ENCODE results near the gene CLIC1. TPM values are rescaled to one million over a fixed set of nuclear protein-coding genes. Genes with fewer than 3 reads are reported as not detected.

The CLIC1 gene
- total RNA-seq, 1 experiment from 2014 or later: 432 TPM

GRCh38 chr6:31762356-31762755 is 26.0 kb upstream of the CLIC1 start, which contains the start of gene SAPCD1 (continued):
- TF ChIP-seq JUND (IDR thresholded peaks at IDR 0.05) (no peak), TCF7L2 (IDR thresholded peaks at IDR 0.05; ENCODE audit: borderline replicate concordance, extremely low read depth, insufficient read depth, insufficient read length) (no peak), FOSL1 (IDR thresholded peaks at IDR 0.05; ENCODE audit: low read depth) (no peak), POLR2AphosphoS5 (IDR thresholded peaks at IDR 0.05; ENCODE audit: low read depth, low read length) (no peak), ZFX (IDR thresholded peaks at IDR 0.05) (no peak), EZH2 (IDR thresholded peaks at IDR 0.05) (no peak), SIN3A (IDR thresholded peaks at IDR 0.05; ENCODE audit: low read depth) (no peak), ZNF274 (IDR thresholded peaks at IDR 0.05; ENCODE audit: low read depth, low read length) (no peak), EZH2phosphoT487 (IDR thresholded peaks at IDR 0.05; ENCODE audit: borderline replicate concordance) (no peak), SP1 (IDR thresholded peaks at IDR 0.05; ENCODE audit: low read depth) (no peak)
- TF ChIP-seq, protein P1, sequence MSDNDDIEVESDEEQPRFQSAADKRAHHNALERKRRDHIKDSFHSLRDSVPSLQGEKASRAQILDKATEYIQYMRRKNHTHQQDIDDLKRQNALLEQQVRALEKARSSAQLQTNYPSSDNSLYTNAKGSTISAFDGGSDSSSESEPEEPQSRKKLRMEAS (IDR thresholded peaks at IDR 0.05): no peak

DNA sequence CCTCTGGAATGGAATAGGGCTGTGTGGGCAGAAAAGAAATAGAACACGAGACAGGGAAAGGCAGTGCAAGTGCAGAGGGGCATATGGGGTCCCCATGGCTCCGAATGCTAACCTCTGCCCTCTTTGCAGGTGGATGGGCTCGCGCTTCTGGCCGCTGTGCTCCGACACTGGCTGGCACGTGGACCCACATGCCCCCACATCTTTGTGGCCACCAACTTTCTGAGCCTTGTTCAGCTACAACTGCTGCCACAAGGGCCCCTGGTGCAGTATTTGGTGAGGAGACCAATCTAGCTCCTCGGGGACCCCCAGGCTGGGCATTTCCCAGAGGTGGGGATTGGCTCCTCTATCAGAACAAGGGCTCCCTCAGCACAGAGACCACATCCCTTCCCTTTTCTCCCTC is 25.0 kb upstream of the CLIC1 start:
- intact Hi-C loops (cut with micrococcal nuclease): no loop called here
- Histone ChIP-seq H3K27ac (ENCODE audit: low read depth, low read length) (no peak overlapping the region), H3K4me3 (replicated peaks in 1 of 2; ENCODE audit: low read depth in 1 of 2, low read length in 2 of 2) (no peak overlapping the region), H3K9ac (ENCODE audit: low read length) (no peak overlapping the region), H3K9me3 (ENCODE audit: control insufficient read depth in 1 of 2, insufficient read depth in 1 of 2, low read depth in 1 of 2, low read length in 2 of 2) (no peaks in the 10 kb centered on the region), H3K9me2 (ENCODE audit: insufficient read depth) (no peaks in the 10 kb centered on the region), H2AFZ (ENCODE audit: low read depth, low read length, poor library complexity, severe bottlenecking) (no peak overlapping the region), H3K79me2 (ENCODE audit: insufficient read depth, low read length) (no peaks in the 10 kb centered on the region), H3K27me3 (ENCODE audit: insufficient read depth, low read length) (no peaks in the 10 kb centered on the region), H3K4me1 (ENCODE audit: control insufficient read depth in 1 of 2, insufficient read depth in 2 of 2, low read length in 2 of 2) (peaks cover 7 to 18% of the 10 kb centered on the region in 2 experiments; a peak in 3 of 4 replicates), H4K20me1 (ENCODE audit: insufficient read depth) (no peaks in the 10 kb centered on the region), H3K4me2 (ENCODE audit: low read length) (no peak overlapping the region), H3K36me3 (ENCODE audit: control insufficient read depth in 1 of 2, insufficient read depth in 2 of 2, low read length in 2 of 2) (peaks cover 3 to 34% of the 10 kb centered on the region in 2 experiments; a peak in 2 of 4 replicates)
- no peak for DNase-seq (ENCODE audit: low read depth, low spot score)
- CTCF ChIA-PET: interaction anchor here (1.4 kb wide), 1 partner anchor 9 kb away, joined by 6 read pairs; no protein-coding TSS in a partner anchor
- no peak for ATAC-seq
- RAD21 ChIA-PET (ENCODE audit: low non-redundant PET in 1 of 2, low total read pairs in 2 of 2, uncharacterized antibody in 2 of 2, unreplicated experiment in 2 of 2): no interaction called here
- no TSS peak for BruUV-seq (replicated peaks)
- TF ChIP-seq RAD21 (IDR thresholded peaks at IDR 0.05; ENCODE audit: low read depth): no peak
- TF ChIP-seq FOSL1 (IDR thresholded peaks at IDR 0.05; ENCODE audit: low read depth): no peak
- no peak for TF ChIP-seq YY1 (IDR thresholded peaks at IDR 0.05; ENCODE audit: extremely low read depth, insufficient replicate concordance, low read depth, low read length)
- TF ChIP-seq SIN3A (IDR thresholded peaks at IDR 0.05; ENCODE audit: low read depth): no peak
- no peak for TF ChIP-seq TCF7L2 (IDR thresholded peaks at IDR 0.05; ENCODE audit: borderline replicate concordance, extremely low read depth, insufficient read depth, insufficient read length)
- POLR2A ChIA-PET: no interaction called here

Measured in HCT116 (cell line).